ENCODE data around the gene PCSK5.

DNA sequence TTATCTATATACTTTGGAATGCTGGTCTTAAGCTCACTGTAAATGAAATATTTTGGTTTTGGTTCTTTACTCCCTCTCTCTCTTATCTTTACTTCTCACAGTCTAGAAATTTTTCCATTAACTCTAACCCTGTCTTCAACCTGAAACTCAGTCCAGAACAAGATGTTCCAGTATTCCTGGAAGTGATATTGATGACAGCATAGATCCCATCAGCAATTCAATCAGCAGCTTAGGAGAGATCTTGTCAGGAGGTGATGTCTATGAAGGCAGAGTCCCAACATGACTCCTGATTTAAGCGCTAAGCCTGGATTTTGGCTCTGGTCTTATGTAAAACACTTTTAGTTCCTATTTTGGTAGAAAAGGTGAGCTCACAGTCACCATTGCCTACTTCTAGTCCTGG, 451.1 kb downstream of the PCSK5 start:
- TF ChIP-seq POLR2A (IDR thresholded peaks at IDR 0.05; ENCODE audit: low read length) (no peak), GATA1 (IDR thresholded peaks at IDR 0.05; ENCODE audit: low read depth, low read length) (no peak)
